Measurements from ENCODE around the gene SH2D3C.
A peak's percentile ranks its signal among the peaks of the same experiment; 100 is the strongest.

SH2D3C gene

GRCh38 chr9:127734247-127734746, 44.2 kb downstream of the SH2D3C start:
- intact Hi-C loops (cut with DNase I; ENCODE audit: low total_unique reads): loop anchor here (2.0 kb wide), 1 partner anchor 51 kb away; no protein-coding TSS in a partner anchor
- Histone ChIP-seq H3K36me3 (peaks cover 0 to 27% (median 21%) of the 10 kb centered on the region in 3 donors), H3K4me1 (peaks cover 0 to 13% (median 7%) of the 10 kb centered on the region in 4 donors), H3K27ac (peak overlapping the region; percentile 93), H3K4me3 (peak overlapping the region; percentile 69 to 75), H3K9me3 (no peaks in the 10 kb centered on the region), H3K27me3 (no peaks in the 10 kb centered on the region)
- TF ChIP-seq CTCF (IDR thresholded peaks at IDR 0.05): no peak
- DNase-seq: no peak

- peaks cover 0 to 13% (median 7%) of the 10 kb centered on the region in 4 donors for H3K4me1 ChIP-seq
- H3K36me3 ChIP-seq: peaks cover 0 to 27% (median 21%) of the 10 kb centered on the region in 3 donors
- H3K4me3 ChIP-seq: no peak overlapping the region
- peak overlapping the region in 1 of 2 donors; percentile 93 for H3K27ac ChIP-seq
- intact Hi-C loops (cut with DNase I; ENCODE audit: low total_unique reads): loop anchor here (2.0 kb wide), 2 partner anchors 51 to 143 kb away; no protein-coding TSS in a partner anchor
- no peaks in the 10 kb centered on the region for H3K27me3 ChIP-seq
- no peaks in the 10 kb centered on the region for H3K9me3 ChIP-seq
- DNase-seq: no peak
- no peak for TF ChIP-seq CTCF (IDR thresholded peaks at IDR 0.05)
Observed at GRCh38 chr9:127733614-127734013, 44.9 kb downstream of the SH2D3C start.

GRCh38 chr9:127732444-127732843, 46.0 kb downstream of the SH2D3C start:
- H3K4me3 ChIP-seq: no peak overlapping the region
- no peak for TF ChIP-seq CTCF (IDR thresholded peaks at IDR 0.05)
- H3K27me3 ChIP-seq: no peaks in the 10 kb centered on the region
- H3K9me3 ChIP-seq: no peaks in the 10 kb centered on the region
- peaks cover 0 to 27% (median 21%) of the 10 kb centered on the region in 3 donors for H3K36me3 ChIP-seq
- no peak overlapping the region for H3K27ac ChIP-seq
- intact Hi-C loops (cut with DNase I; ENCODE audit: low total_unique reads): loop anchor here (2.0 kb wide), 1 partner anchor 142 kb away; no protein-coding TSS in a partner anchor
- H3K4me1 ChIP-seq: peaks cover 0 to 13% (median 7%) of the 10 kb centered on the region in 4 donors
- DNase-seq: no peak

- Histone ChIP-seq H3K27ac (no peak overlapping the region), H3K9me3 (no peaks in the 10 kb centered on the region), H3K27me3 (no peaks in the 10 kb centered on the region), H3K36me3 (peaks cover 0 to 27% (median 21%) of the 10 kb centered on the region in 3 donors), H3K4me3 (no peak overlapping the region), H3K4me1 (peaks cover 0 to 13% (median 7%) of the 10 kb centered on the region in 4 donors)
- intact Hi-C loops (cut with DNase I; ENCODE audit: low total_unique reads): loop anchor here (2.0 kb wide), 1 partner anchor 141 kb away; no protein-coding TSS in a partner anchor
- DNase-seq: no peak
- no peak for TF ChIP-seq CTCF (IDR thresholded peaks at IDR 0.05)
Observed at GRCh38 chr9:127731938-127732337, 46.5 kb downstream of the SH2D3C start.

- Histone ChIP-seq H3K27ac (no peak overlapping the region), H3K9me3 (no peaks in the 10 kb centered on the region), H3K4me1 (peaks cover 0 to 13% (median 7%) of the 10 kb centered on the region in 4 donors), H3K4me3 (no peak overlapping the region), H3K27me3 (no peaks in the 10 kb centered on the region), H3K36me3 (peaks cover 0 to 27% (median 21%) of the 10 kb centered on the region in 3 donors)
- intact Hi-C loops (cut with DNase I; ENCODE audit: low total_unique reads): no loop called here
- no peak for TF ChIP-seq CTCF (IDR thresholded peaks at IDR 0.05)
- DNase-seq: no peak
Observed at GRCh38 chr9:127730799-127731410, 47.6 kb downstream of the SH2D3C start.
